HCT116 (cell line): ENCODE results near the gene CCDC159. TPM values are rescaled to one million over a fixed set of nuclear protein-coding genes. Genes with fewer than 3 reads are reported as not detected.

Experiments used
- ATAC-seq: fragments of 200-7000 bp; cut with Tn5 transposase; 2 replicates; pipeline ENCODE4 v1.9.1; 2020; ENCODE audit warnings: mild to moderate bottlenecking, moderate library complexity
- BruUV-seq: library from RNA; stranded (reverse); fragments of 400-500 nt; replicated peaks from 2 replicates; lab custom pipeline; 2021; lab: Mats Ljungman, UMichigan
- CTCF ChIA-PET: fragments of 300-600 bp; sonication (Branson Sonifier 250); formaldehyde crosslinking; loops from one replicate; lab custom pipeline; 2021; ENCODE audit warnings: antibody characterized with exemption; lab: Charles Lee
- POLR2A ChIA-PET: fragments of 300-600, 350-600 bp; sonication (Branson Sonifier 250); formaldehyde crosslinking; loops from one replicate; lab custom pipeline; 2021; ENCODE audit warnings: antibody characterized with exemption; lab: Charles Lee
- RAD21 ChIA-PET, 2 experiments: fragments of 300-600 bp; sonication (Branson Sonifier 250); formaldehyde crosslinking; loops; one replicate each; lab custom pipeline; 2023; ENCODE audit warnings: low total read pairs in 2 of 2; ENCODE audit not compliant: uncharacterized antibody in 2 of 2, unreplicated experiment in 2 of 2, low non-redundant PET in 1 of 2; lab: Charles Lee
- DNase-seq: peaks from one replicate; pipeline ENCODE4 v3.0.0-alpha.2; 2010; ENCODE audit warnings: low read depth, low spot score
- H2AFZ ChIP-seq: fragments of 200-600 bp; shearing (Covaris generic), sonication (generic); 2 replicates; pipeline ENCODE4 v1.6.1; 2017; ENCODE audit warnings: low read depth, mixed run types, mixed read lengths, antibody characterized with exemption, low read length; ENCODE audit not compliant: poor library complexity, severe bottlenecking
- H3K27ac ChIP-seq: 2 replicates; pipeline ENCODE4 v1.5.1; 2012; ENCODE audit warnings: low read depth, low read length
- H3K27me3 ChIP-seq: fragments of 200-600 bp; sonication (generic); 2 replicates; pipeline ENCODE4 v1.6.1; 2016; ENCODE audit warnings: mixed run types, low read length, mixed read lengths; ENCODE audit not compliant: insufficient read depth
- H3K36me3 ChIP-seq, 2 experiments: fragments of 200-500 bp in 1 of 2; fragments of 200-600 bp in 1 of 2; sonication (Bioruptor generic) in 1 of 2; sonication (generic) in 1 of 2; 2 replicates each; pipeline versions ENCODE4 v1.5.1 to v1.6.1; 2014 to 2016; ENCODE audit warnings: low read length in 2 of 2, inconsistent platforms in 1 of 2, mixed read lengths in 1 of 2, mixed run types in 1 of 2; ENCODE audit not compliant: insufficient read depth in 2 of 2, control insufficient read depth in 1 of 2
- H3K4me1 ChIP-seq, 2 experiments: fragments of 200-600 bp in 1 of 2; sonication (generic) in 1 of 2; 2 replicates each; pipeline versions ENCODE4 v1.5.1 to v1.6.1; 2012 to 2017; ENCODE audit warnings: low read length in 2 of 2, inconsistent platforms in 1 of 2, mild to moderate bottlenecking in 1 of 2, mixed read lengths in 1 of 2, mixed run types in 1 of 2, moderate library complexity in 1 of 2; ENCODE audit not compliant: insufficient read depth in 2 of 2, control insufficient read depth in 1 of 2
- H3K4me2 ChIP-seq: fragments of 200-600 bp; sonication (generic); 2 replicates; pipeline ENCODE4 v1.6.1; 2017; ENCODE audit warnings: mixed run types, low read length, mixed read lengths
- H3K4me3 ChIP-seq, 2 experiments: fragments of 200-600 bp in 1 of 2; sonication (generic) in 1 of 2; replicated peaks in 1 of 2; 2 replicates each; pipeline ENCODE4 v1.5.1; 2011 to 2016; ENCODE audit warnings: low read length in 2 of 2, control low read depth in 1 of 2, low read depth in 1 of 2, mild to moderate bottlenecking in 1 of 2, mixed read lengths in 1 of 2, mixed run types in 1 of 2
- H3K79me2 ChIP-seq: fragments of 200-600 bp; sonication (generic); 2 replicates; pipeline ENCODE4 v1.6.1; 2017; ENCODE audit warnings: mild to moderate bottlenecking, mixed run types, low read length, moderate library complexity, mixed read lengths; ENCODE audit not compliant: insufficient read depth
- H3K9ac ChIP-seq: fragments of 200-600 bp; sonication (generic); 2 replicates; pipeline ENCODE4 v1.6.1; 2016; ENCODE audit warnings: low read length, mixed read lengths
- H3K9me2 ChIP-seq: fragments of 200-600 bp; sonication (generic), shearing (Covaris generic); 2 replicates; pipeline ENCODE4 v1.6.1; 2017; ENCODE audit warnings: mixed run types, mild to moderate bottlenecking, moderate library complexity; ENCODE audit not compliant: insufficient read depth
- H3K9me3 ChIP-seq, 2 experiments: fragments of 200-500 bp in 1 of 2; fragments of 200-600 bp in 1 of 2; sonication (Bioruptor generic) in 1 of 2; sonication (generic) in 1 of 2; 2 replicates each; pipeline ENCODE4 v1.6.1; 2014 to 2017; ENCODE audit warnings: low read length in 2 of 2, mixed read lengths in 2 of 2, inconsistent platforms in 1 of 2, low read depth in 1 of 2, mild to moderate bottlenecking in 1 of 2, mixed run types in 1 of 2, moderate library complexity in 1 of 2; ENCODE audit not compliant: control insufficient read depth in 1 of 2, insufficient read depth in 1 of 2
- H4K20me1 ChIP-seq: fragments of 200-600 bp; sonication (generic), shearing (Covaris generic); 2 replicates; pipeline ENCODE4 v1.6.1; 2017; ENCODE audit warnings: mixed run types, mild to moderate bottlenecking, moderate library complexity; ENCODE audit not compliant: insufficient read depth
- CBX3 ChIP-seq: IDR thresholded peaks from 2 replicates; pipeline ENCODE4 v1.6.1; 2012; ENCODE audit warnings: low read depth
- CEBPB ChIP-seq: IDR thresholded peaks from 2 replicates; pipeline ENCODE4 v1.6.1; 2012; ENCODE audit warnings: low read depth
- EGR1 ChIP-seq: IDR thresholded peaks from 2 replicates; pipeline ENCODE4 v1.6.1; 2012; ENCODE audit warnings: low read depth
- ELF1 ChIP-seq: IDR thresholded peaks from 2 replicates; pipeline ENCODE4 v1.6.1; 2012; ENCODE audit warnings: low read depth, borderline replicate concordance
- EZH2 ChIP-seq: fragments of 200-600 bp; sonication (generic); IDR thresholded peaks from 2 replicates; pipeline ENCODE4 v1.6.1; 2017; ENCODE audit warnings: antibody characterized with exemption, mixed run types
- EZH2phosphoT487 ChIP-seq: fragments of 200-600 bp; IDR thresholded peaks from 2 replicates; pipeline ENCODE4 v1.6.1; 2018; ENCODE audit warnings: antibody characterized with exemption, borderline replicate concordance
- FOSL1 ChIP-seq: IDR thresholded peaks from 2 replicates; pipeline ENCODE4 v1.6.1; 2012; ENCODE audit warnings: low read depth
- JUND ChIP-seq: IDR thresholded peaks from 2 replicates; pipeline ENCODE4 v1.6.1; 2012
- POLR2A ChIP-seq: IDR thresholded peaks from 2 replicates; pipeline ENCODE4 v1.7.0; 2011; ENCODE audit warnings: borderline replicate concordance; ENCODE audit not compliant: insufficient read depth, insufficient read length; ENCODE audit errors: extremely low read depth
- REST ChIP-seq: IDR thresholded peaks from 2 replicates; pipeline ENCODE4 v1.6.1; 2012; ENCODE audit warnings: low read depth
- SIN3A ChIP-seq: IDR thresholded peaks from 2 replicates; pipeline ENCODE4 v1.6.1; 2012; ENCODE audit warnings: low read depth
- SP1 ChIP-seq: IDR thresholded peaks from 2 replicates; pipeline ENCODE4 v1.6.1; 2012; ENCODE audit warnings: low read depth
- TCF7L2 ChIP-seq: IDR thresholded peaks from 2 replicates; pipeline ENCODE4 v1.7.0; 2011; ENCODE audit warnings: borderline replicate concordance, inconsistent platforms; ENCODE audit not compliant: insufficient read depth, insufficient read length; ENCODE audit errors: extremely low read depth
- YY1 ChIP-seq: IDR thresholded peaks from 2 replicates; pipeline ENCODE4 v1.6.1; 2011; ENCODE audit warnings: low read length, low read depth, moderate library complexity, mild to moderate bottlenecking; ENCODE audit not compliant: insufficient replicate concordance; ENCODE audit errors: extremely low read depth
- ZBTB33 ChIP-seq: IDR thresholded peaks from 2 replicates; pipeline ENCODE4 v1.6.1; 2011; ENCODE audit warnings: mild to moderate bottlenecking, low read length, moderate library complexity; ENCODE audit not compliant: insufficient replicate concordance; ENCODE audit errors: extremely low read depth
- ZNF274 ChIP-seq: fragments of 200-500 bp; sonication (Bioruptor generic); IDR thresholded peaks from 2 replicates; pipeline ENCODE4 v1.6.1; 2014; ENCODE audit warnings: mild to moderate bottlenecking, low read depth, low read length, inconsistent platforms
- intact Hi-C: fragments of 100-400 bp; cut with micrococcal nuclease; formaldehyde crosslinking; loops from 2 replicates; pipeline ENCODE4 v1.10.0; 2022
- total RNA-seq: library from RNA; stranded (reverse); gene quantifications from one replicate; pipeline ENCODE4 v1.2.1, GENCODE V29; 2021; ENCODE audit not compliant: unreplicated experiment
- TF ChIP-seq, protein P1 (sequence below): IDR thresholded peaks from 2 replicates; pipeline ENCODE4 v1.6.1; 2012
- TF ChIP-seq, protein P2 (sequence below), 3 experiments: fragments of 200-600 bp in 1 of 3; sonication (generic) in 1 of 3; IDR thresholded peaks in 2 of 3; conservative IDR thresholded peaks in 1 of 3; 2 replicates each; pipeline ENCODE4 v1.5.1; 2012 to 2017; ENCODE audit warnings: low read depth in 2 of 3, low read length in 2 of 3, antibody characterized with exemption in 1 of 3, borderline replicate concordance in 1 of 3, control low read depth in 1 of 3, mild to moderate bottlenecking in 1 of 3, mixed read lengths in 1 of 3, mixed run types in 1 of 3, moderate library complexity in 1 of 3; ENCODE audit not compliant: insufficient read depth in 1 of 3

Gene CCDC159
- total RNA-seq, 1 experiment from 2014 or later, result 7.7 TPM

- Histone ChIP-seq H3K4me2 (peak overlapping the region; percentile 96), H3K4me3 (peak overlapping the region; percentile 69 to 86), H3K79me2 (no peaks in the 10 kb centered on the region), H3K9me3 (peaks cover 0 to 5% of the 10 kb centered on the region in 2 experiments; a peak in 1 of 4 replicates), H3K9ac (peak overlapping the region; percentile 76), H3K27me3 (no peaks in the 10 kb centered on the region), H2AFZ (no peak overlapping the region), H3K27ac (peak overlapping the region; percentile 62; the same call in 1 of the 2 replicates), H4K20me1 (no peaks in the 10 kb centered on the region), H3K9me2 (no peaks in the 10 kb centered on the region), H3K36me3 (peaks cover 13 to 15% of the 10 kb centered on the region in 2 experiments), H3K4me1 (peaks cover 15 to 30% of the 10 kb centered on the region in 2 experiments)
- CTCF ChIA-PET, result interaction anchor here (1.6 kb wide), 1 partner anchor 43 kb away, joined by 3 read pairs; no protein-coding TSS in a partner anchor
- no peak for TF ChIP-seq SP1
- no peak for TF ChIP-seq REST
- no peak for TF ChIP-seq EZH2
- no peak for TF ChIP-seq FOSL1
- no peak for TF ChIP-seq YY1
- TF ChIP-seq CEBPB, result no peak
- TF ChIP-seq POLR2A, result no peak
- TF ChIP-seq, protein P1, sequence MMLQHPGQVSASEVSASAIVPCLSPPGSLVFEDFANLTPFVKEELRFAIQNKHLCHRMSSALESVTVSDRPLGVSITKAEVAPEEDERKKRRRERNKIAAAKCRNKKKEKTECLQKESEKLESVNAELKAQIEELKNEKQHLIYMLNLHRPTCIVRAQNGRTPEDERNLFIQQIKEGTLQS, result no peak
- no peak for TF ChIP-seq CBX3
- no peak for TF ChIP-seq ZNF274
- no peak for TF ChIP-seq ZBTB33
- TF ChIP-seq SIN3A, result no peak
- TF ChIP-seq EZH2phosphoT487, result no peak
- TF ChIP-seq, protein P2, sequence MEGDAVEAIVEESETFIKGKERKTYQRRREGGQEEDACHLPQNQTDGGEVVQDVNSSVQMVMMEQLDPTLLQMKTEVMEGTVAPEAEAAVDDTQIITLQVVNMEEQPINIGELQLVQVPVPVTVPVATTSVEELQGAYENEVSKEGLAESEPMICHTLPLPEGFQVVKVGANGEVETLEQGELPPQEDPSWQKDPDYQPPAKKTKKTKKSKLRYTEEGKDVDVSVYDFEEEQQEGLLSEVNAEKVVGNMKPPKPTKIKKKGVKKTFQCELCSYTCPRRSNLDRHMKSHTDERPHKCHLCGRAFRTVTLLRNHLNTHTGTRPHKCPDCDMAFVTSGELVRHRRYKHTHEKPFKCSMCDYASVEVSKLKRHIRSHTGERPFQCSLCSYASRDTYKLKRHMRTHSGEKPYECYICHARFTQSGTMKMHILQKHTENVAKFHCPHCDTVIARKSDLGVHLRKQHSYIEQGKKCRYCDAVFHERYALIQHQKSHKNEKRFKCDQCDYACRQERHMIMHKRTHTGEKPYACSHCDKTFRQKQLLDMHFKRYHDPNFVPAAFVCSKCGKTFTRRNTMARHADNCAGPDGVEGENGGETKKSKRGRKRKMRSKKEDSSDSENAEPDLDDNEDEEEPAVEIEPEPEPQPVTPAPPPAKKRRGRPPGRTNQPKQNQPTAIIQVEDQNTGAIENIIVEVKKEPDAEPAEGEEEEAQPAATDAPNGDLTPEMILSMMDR (IDR thresholded peaks at IDR 0.05 in 2 of 3, conservative IDR thresholded peaks at IDR 0.05 in 1 of 3; ENCODE audit: borderline replicate concordance in 1 of 3, insufficient read depth in 1 of 3, low read depth in 2 of 3, low read length in 2 of 3), result no peak
- no peak for TF ChIP-seq TCF7L2
- no peak for TF ChIP-seq ELF1
- no peak for TF ChIP-seq EGR1
- TF ChIP-seq JUND, result no peak
- no TSS peak for BruUV-seq
- RAD21 ChIA-PET, result no interaction called here
- ATAC-seq (peak; percentile 8; the same call in 1 of the 2 replicates), DNase-seq (no peak)
- POLR2A ChIA-PET, result interaction anchor here (1.4 kb wide), 1 partner anchor 38 kb away, joined by 4 read pairs; no protein-coding TSS in a partner anchor
- intact Hi-C loops, result no loop called here
These were observed 7.6 kb upstream of the CCDC159 start for GRCh38 chr19:11338569-11339253.
